Colonic mucosa (tissue), 4 donors: Measurements from ENCODE around the gene TRAPPC11. TPM values are rescaled to one million over a fixed set of nuclear protein-coding genes. Genes with fewer than 3 reads are reported as not detected.

Experiments
- DNase-seq: peaks from one replicate; pipeline ENCODE4 v3.0.0-alpha.2; 2020
- H3K27ac ChIP-seq: fragments of 200-600 bp; one replicate; pipeline ENCODE4 v1.8.0; 2021
- H3K27me3 ChIP-seq: fragments of 200-600 bp; one replicate; pipeline ENCODE4 v1.8.0; 2021
- H3K36me3 ChIP-seq: fragments of 200-600 bp; one replicate; pipeline ENCODE4 v1.8.0; 2021
- H3K4me1 ChIP-seq: fragments of 200-600 bp; one replicate; pipeline ENCODE4 v1.8.0; 2021; ENCODE audit warnings: mild to moderate bottlenecking
- H3K4me3 ChIP-seq: fragments of 200-600 bp; one replicate; pipeline ENCODE4 v1.8.0; 2021
- H3K9ac ChIP-seq, 2 donors: one replicate each; pipeline ENCODE4 v1.7.0; 2013; ENCODE audit warnings: control low read depth in 2 of 2, low read depth in 2 of 2, low read length in 2 of 2
- H3K9me3 ChIP-seq: fragments of 200-600 bp; one replicate; pipeline ENCODE4 v1.8.0; 2021
- CTCF ChIP-seq: fragments of 200-600 bp; IDR thresholded peaks from one replicate; pipeline ENCODE4 v1.8.0; 2022; ENCODE audit warnings: antibody characterized with exemption, mild to moderate bottlenecking
- intact Hi-C: fragments of 100-400 bp; cut with DNase I; formaldehyde crosslinking; loops from one replicate; pipeline ENCODE4 v1.14.1; 2022
- total RNA-seq, 2 donors: library from RNA; stranded (reverse); fragmentation: NEBNext Ultra II Directional in 1 of 2; extraction: Animal tissue kit (Norgen Biotek cat#: 25700) in 1 of 2; gene quantifications; one replicate each; pipeline ENCODE4 v1.2.1, GENCODE V29; 2021
- donor health status: healthy.
- donor health status: DM: no; HTN: no; CAD: no.
- donor health status: DM: no; HTN: no; CAD: no.

The TRAPPC11 gene
- total RNA-seq, 2 donors from 2014 or later, result 25.2 to 29.2 TPM

GRCh38 chr4:183627979-183628588 lies 31.0 kb upstream of the TRAPPC11 start:
- Histone ChIP-seq H3K27me3 (no peaks in the 10 kb centered on the region), H3K9ac (no peak overlapping the region), H3K9me3 (no peaks in the 10 kb centered on the region), H3K27ac (no peak overlapping the region), H3K4me1 (no peaks in the 10 kb centered on the region), H3K36me3 (no peaks in the 10 kb centered on the region), H3K4me3 (no peak overlapping the region)
- intact Hi-C loops, result no loop called here
- DNase-seq, result no peak
- no peak for TF ChIP-seq CTCF

- Histone ChIP-seq H3K9ac (no peak overlapping the region), H3K27ac (no peak overlapping the region), H3K4me1 (no peaks in the 10 kb centered on the region), H3K36me3 (no peaks in the 10 kb centered on the region), H3K4me3 (no peak overlapping the region), H3K27me3 (no peaks in the 10 kb centered on the region), H3K9me3 (no peaks in the 10 kb centered on the region)
- DNase-seq, result no peak
- intact Hi-C loops, result loop anchor here (10.0 kb wide), 1 partner anchor 157 kb away; no protein-coding TSS in a partner anchor
- TF ChIP-seq CTCF, result no peak
These were observed 27.4 kb upstream of the TRAPPC11 start for GRCh38 chr4:183631577-183632198.

GRCh38 chr4:183632689-183633088 lies 26.4 kb upstream of the TRAPPC11 start:
- intact Hi-C loops, result loop anchor here (10.0 kb wide), 1 partner anchor 158 kb away; no protein-coding TSS in a partner anchor
- Histone ChIP-seq H3K9ac (no peak overlapping the region), H3K27me3 (no peaks in the 10 kb centered on the region), H3K27ac (no peak overlapping the region), H3K4me3 (no peak overlapping the region), H3K4me1 (no peaks in the 10 kb centered on the region), H3K36me3 (no peaks in the 10 kb centered on the region), H3K9me3 (no peaks in the 10 kb centered on the region)
- no peak for TF ChIP-seq CTCF
- DNase-seq, result no peak

- TF ChIP-seq CTCF, result no peak
- Histone ChIP-seq H3K36me3 (no peaks in the 10 kb centered on the region), H3K9ac (no peak overlapping the region), H3K4me1 (no peaks in the 10 kb centered on the region), H3K27me3 (no peaks in the 10 kb centered on the region), H3K27ac (no peak overlapping the region), H3K4me3 (no peak overlapping the region), H3K9me3 (no peaks in the 10 kb centered on the region)
- intact Hi-C loops, result loop anchor here (10.0 kb wide), 1 partner anchor 159 kb away; no protein-coding TSS in a partner anchor
- no peak for DNase-seq
These were observed 25.4 kb upstream of the TRAPPC11 start for GRCh38 chr4:183633476-183634400.

GRCh38 chr4:183635321-183635720 lies 23.8 kb upstream of the TRAPPC11 start:
- no peak overlapping the region for H3K9ac ChIP-seq
- no peak overlapping the region for H3K4me3 ChIP-seq
- H3K9me3 ChIP-seq, result no peaks in the 10 kb centered on the region
- no peaks in the 10 kb centered on the region for H3K27me3 ChIP-seq
- no peak for TF ChIP-seq CTCF
- no peaks in the 10 kb centered on the region for H3K36me3 ChIP-seq
- no peak overlapping the region for H3K27ac ChIP-seq
- no peak for DNase-seq
- intact Hi-C loops, result loop anchor here (10.0 kb wide), 1 partner anchor 161 kb away; no protein-coding TSS in a partner anchor
- H3K4me1 ChIP-seq, result no peaks in the 10 kb centered on the region
